Choroid plexus epithelial cell (primary cell): ENCODE results near the gene IL10.

Source experiments
- DNase-seq: peaks from one replicate; pipeline ENCODE4 v3.0.0-alpha.2; 2010; ENCODE audit warnings: low read depth
- H3K4me3 ChIP-seq: 2 replicates; pipeline ENCODE4 v1.5.1; 2011; ENCODE audit warnings: low read depth, mild to moderate bottlenecking, control low read depth, low read length, moderate library complexity
- CTCF ChIP-seq: conservative IDR thresholded peaks from 2 replicates; pipeline ENCODE4 v1.5.1; 2011; ENCODE audit warnings: low read depth, mild to moderate bottlenecking, control low read depth, inconsistent platforms, low read length, moderate library complexity

The IL10 gene

GRCh38 chr1:206794294-206794908, 22.1 kb upstream of the IL10 start:
- no peak for DNase-seq
- TF ChIP-seq CTCF: no peak

GRCh38 chr1:206793620-206794019, 21.3 kb upstream of the IL10 start:
- TF ChIP-seq CTCF: no peak
- DNase-seq: no peak
- H3K4me3 ChIP-seq: no peak overlapping the region

More at GRCh38 chr1:206794294-206794908, 22.1 kb upstream of the IL10 start:
- no peak overlapping the region for H3K4me3 ChIP-seq

DNA sequence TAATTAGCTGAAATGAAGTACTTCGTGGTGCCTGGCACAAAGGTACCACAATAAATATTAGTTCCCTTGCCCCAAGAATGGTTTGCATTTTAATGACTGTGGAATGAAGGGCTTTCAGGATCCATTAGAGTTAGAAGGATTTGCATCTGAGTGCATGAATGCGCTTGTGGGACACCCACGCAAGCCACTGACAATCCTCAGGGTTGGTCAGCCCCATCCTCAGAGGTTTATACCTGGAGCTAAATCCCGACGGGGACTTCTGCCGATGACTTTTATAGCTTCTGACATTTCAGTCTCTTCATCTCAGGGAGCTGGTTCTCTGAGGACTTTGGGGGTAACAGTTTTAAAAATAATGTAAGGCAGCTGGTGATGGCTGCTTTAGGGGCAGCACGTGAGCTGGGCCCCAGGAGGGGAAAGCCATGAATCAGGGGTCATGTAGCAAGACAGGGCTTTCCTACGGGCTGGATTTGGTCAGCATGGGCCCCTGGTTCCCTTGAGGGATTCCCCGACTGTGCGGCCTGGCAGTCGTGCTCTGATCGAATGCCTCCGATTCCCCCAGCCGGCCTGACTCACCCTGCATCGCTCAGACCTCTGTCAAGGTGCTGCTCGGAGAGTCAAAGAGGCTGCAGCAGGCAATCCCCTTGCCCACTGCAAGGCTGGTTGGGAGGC, 20.8 kb upstream of the IL10 start:
- TF ChIP-seq CTCF: no peak
- no peak for DNase-seq
- no peak overlapping the region for H3K4me3 ChIP-seq

- H3K4me3 ChIP-seq: no peak overlapping the region
- no peak for DNase-seq
- no peak for TF ChIP-seq CTCF
These were observed 18.4 kb upstream of the IL10 start for GRCh38 chr1:206790502-206791250.

DNA sequence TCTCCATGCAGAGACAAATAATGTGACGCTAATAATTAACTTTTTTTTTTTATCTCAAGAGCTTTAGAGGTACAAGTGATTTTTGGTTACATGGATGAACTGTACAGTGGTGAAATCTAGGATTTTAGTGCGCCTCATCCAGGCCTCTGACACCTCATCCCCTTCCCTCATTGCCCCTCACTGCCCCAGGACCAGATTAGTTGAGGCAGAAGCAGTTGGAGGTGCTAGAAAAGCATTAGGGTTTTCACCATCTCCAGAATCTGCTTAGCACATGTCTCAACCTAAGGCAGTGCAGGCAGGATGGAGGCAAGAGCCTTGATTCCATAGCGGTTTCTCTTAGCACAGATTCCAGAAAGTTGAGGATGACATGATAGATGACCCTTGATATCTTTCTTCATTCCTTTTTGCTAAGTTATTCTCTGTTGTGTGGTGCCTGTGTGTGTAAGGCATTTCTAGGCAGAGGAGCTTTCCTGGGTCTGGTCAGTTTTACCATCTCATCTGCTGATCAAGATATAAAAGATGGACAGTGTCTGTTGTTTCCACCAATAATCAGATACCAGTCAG, 16.3 kb upstream of the IL10 start:
- TF ChIP-seq CTCF: no peak
- no peak overlapping the region for H3K4me3 ChIP-seq
- no peak for DNase-seq

- TF ChIP-seq CTCF: no peak
- DNase-seq: no peak
- no peak overlapping the region for H3K4me3 ChIP-seq
These were observed 15.6 kb upstream of the IL10 start for GRCh38 chr1:206787891-206788290.
